OCI-LY3 (cell line): ENCODE measurements around the gene FGF4.

ENCODE experiments used
- CTCF ChIP-seq: fragments of 200-600, 300-600 bp; sonication (generic); IDR thresholded peaks from 2 replicates; pipeline ENCODE4 v1.5.1; 2014; ENCODE audit warnings: antibody characterized with exemption, low read length, low read depth
- EZH2phosphoT487 ChIP-seq: fragments of 200-600 bp; shearing (Covaris generic); IDR thresholded peaks from 2 replicates; pipeline ENCODE4 v1.6.1; 2018; ENCODE audit warnings: antibody characterized with exemption, mixed run types, low read depth

GRCh38 chr11:69800278-69800677 is 25.1 kb upstream of the FGF4 start:
- TF ChIP-seq CTCF (no peak), EZH2phosphoT487 (no peak)
